ENCODE measurements around the gene DAB2.

DAB2 gene

GRCh38 chr5:39424736-39425637 lies at the start of gene DAB2:
Gene DAB2 (minus strand): TSS chr5:39424980. CDS start chr5:39394320, 30,660 bp downstream.
- no peaks in the 10 kb centered on the region for H3K9me3 ChIP-seq (ENCODE audit: control insufficient read depth, insufficient read depth, low read depth, low read length)
- peak within 1 kb of the TSS; percentile 74 for H3K27ac ChIP-seq (ENCODE audit: extremely low read depth, low read depth, low read length)
- ChIA-PET POLR2A (interaction anchor here (0.6 to 1.5 kb wide), 15 partner anchors 9 to 358 kb away, joined by 3 to 6 read pairs (median 3); no protein-coding TSS in a partner anchor), CTCF (interaction anchor here (0.6 to 2.8 kb wide), 25 partner anchors 9 to 238 kb away, joined by 3 to 25 read pairs (median 4); no protein-coding TSS in a partner anchor)
- peak within 1 kb of the TSS; percentile 64 for H3K4me3 ChIP-seq (ENCODE audit: low read depth, low read length)
- peaks cover 9% of the 10 kb centered on the region; the same call in 1 of the 2 replicates for H3K4me1 ChIP-seq (ENCODE audit: control insufficient read depth, insufficient read depth, low read length)
- no peaks in the 10 kb centered on the region for H3K36me3 ChIP-seq (ENCODE audit: control insufficient read depth in 2 of 2, insufficient read depth in 1 of 2, low read length in 2 of 2)
- no peak for TF ChIP-seq ZNF664 (tag by site-specific recombination; IDR thresholded peaks at IDR 0.05)
- TF ChIP-seq BCL11B (tag by site-specific recombination; IDR thresholded peaks at IDR 0.05; ENCODE audit: low read depth) = peak; percentile 78; the same call in 1 of the 2 replicates
- TF ChIP-seq SP3 (tag by site-specific recombination; IDR thresholded peaks at IDR 0.05) = peak; percentile 57
- TF ChIP-seq GLIS1 (tag by site-specific recombination; IDR thresholded peaks at IDR 0.05) = peak; percentile 69
- peak; percentile 51 for TF ChIP-seq SP7 (tag by site-specific recombination; IDR thresholded peaks at IDR 0.05)
- TF ChIP-seq FEZF1 (tag by site-specific recombination; IDR thresholded peaks at IDR 0.05) = no peak
- peak; percentile 74; the same call in 1 of the 2 replicates for TF ChIP-seq BCL11A (tag by site-specific recombination; IDR thresholded peaks at IDR 0.05; ENCODE audit: low read depth)
- no peak for TF ChIP-seq OSR2 (tag by site-specific recombination; IDR thresholded peaks at IDR 0.05)
- no peak for TF ChIP-seq ZNF48 (tag by site-specific recombination; IDR thresholded peaks at IDR 0.05)
- no peak for TF ChIP-seq AEBP2 (tag by site-specific recombination; IDR thresholded peaks at IDR 0.05; ENCODE audit: borderline replicate concordance)
- TF ChIP-seq KLF7 (tag by site-specific recombination; IDR thresholded peaks at IDR 0.05; ENCODE audit: borderline replicate concordance) = peak; percentile 20; the same call in 1 of the 2 replicates
- peak; percentile 85 for TF ChIP-seq ZNF660 (tag by site-specific recombination; IDR thresholded peaks at IDR 0.05)
- TF ChIP-seq ZNF274 (IDR thresholded peaks at IDR 0.05; ENCODE audit: low read length) = no peak
- no peak for TF ChIP-seq ZNF274 (tag by site-specific recombination; IDR thresholded peaks at IDR 0.05; ENCODE audit: borderline replicate concordance)
- no peak for TF ChIP-seq ZNF560 (tag by site-specific recombination; IDR thresholded peaks at IDR 0.05; ENCODE audit: borderline replicate concordance)
- peak; percentile 93 for TF ChIP-seq GLIS2 (tag by site-specific recombination; IDR thresholded peaks at IDR 0.05)
- TF ChIP-seq ZNF843 (tag by site-specific recombination; IDR thresholded peaks at IDR 0.05) = peak; percentile 22; the same call in 1 of the 2 replicates
- peak; percentile 73 for TF ChIP-seq ZNF341 (tag by site-specific recombination; IDR thresholded peaks at IDR 0.05; ENCODE audit: low read depth)
- TF ChIP-seq KLF16 (tag by site-specific recombination; IDR thresholded peaks at IDR 0.05) = 0 out of 2 replicates have a peak, but pooled peaks have one; percentile 42
- TF ChIP-seq ZBTB10 (tag by site-specific recombination; IDR thresholded peaks at IDR 0.05) = peak; percentile 86
- TF ChIP-seq SP2 (tag by site-specific recombination; IDR thresholded peaks at IDR 0.05) = peak; percentile 91
- 0 out of 2 replicates have a peak, but pooled peaks have one; percentile 37 for TF ChIP-seq HOXA7 (CRISPR knock-in tag; IDR thresholded peaks at IDR 0.05; ENCODE audit: borderline replicate concordance)
- no peak for TF ChIP-seq ZNF19 (tag by site-specific recombination; IDR thresholded peaks at IDR 0.05; ENCODE audit: low read depth)
- peak; percentile 25; the same call in 1 of the 2 replicates for TF ChIP-seq ZBTB21 (tag by site-specific recombination; IDR thresholded peaks at IDR 0.05)
- no peak for TF ChIP-seq ZNF214 (tag by site-specific recombination; IDR thresholded peaks at IDR 0.05; ENCODE audit: borderline replicate concordance)
- TF ChIP-seq ZNF10 (tag by site-specific recombination; IDR thresholded peaks at IDR 0.05) = peak; percentile 100
- peak; percentile 38 for TF ChIP-seq INSM2 (tag by site-specific recombination; IDR thresholded peaks at IDR 0.05)
- TF ChIP-seq ZNF76 (tag by site-specific recombination; IDR thresholded peaks at IDR 0.05; ENCODE audit: borderline replicate concordance, low read depth) = 0 out of 2 replicates have a peak, but pooled peaks have one; percentile 14
- peak; percentile 22; the same call in 1 of the 2 replicates for TF ChIP-seq ZNF639 (tag by site-specific recombination; IDR thresholded peaks at IDR 0.05)
- TF ChIP-seq ZFP69B (tag by site-specific recombination; IDR thresholded peaks at IDR 0.05) = peak; percentile 83
- no peak for TF ChIP-seq ZNF133 (tag by site-specific recombination; IDR thresholded peaks at IDR 0.05)

Measured in HEK293 (cell line).